GM21515 (cell line): ENCODE measurements around the gene CISH.

ENCODE experiments used
- ATAC-seq: cut with Tn5 transposase; IDR thresholded peaks from one replicate; pipeline ENCODE4 v1.9.1; 2021; ENCODE audit not compliant: unreplicated experiment

Gene CISH

DNA sequence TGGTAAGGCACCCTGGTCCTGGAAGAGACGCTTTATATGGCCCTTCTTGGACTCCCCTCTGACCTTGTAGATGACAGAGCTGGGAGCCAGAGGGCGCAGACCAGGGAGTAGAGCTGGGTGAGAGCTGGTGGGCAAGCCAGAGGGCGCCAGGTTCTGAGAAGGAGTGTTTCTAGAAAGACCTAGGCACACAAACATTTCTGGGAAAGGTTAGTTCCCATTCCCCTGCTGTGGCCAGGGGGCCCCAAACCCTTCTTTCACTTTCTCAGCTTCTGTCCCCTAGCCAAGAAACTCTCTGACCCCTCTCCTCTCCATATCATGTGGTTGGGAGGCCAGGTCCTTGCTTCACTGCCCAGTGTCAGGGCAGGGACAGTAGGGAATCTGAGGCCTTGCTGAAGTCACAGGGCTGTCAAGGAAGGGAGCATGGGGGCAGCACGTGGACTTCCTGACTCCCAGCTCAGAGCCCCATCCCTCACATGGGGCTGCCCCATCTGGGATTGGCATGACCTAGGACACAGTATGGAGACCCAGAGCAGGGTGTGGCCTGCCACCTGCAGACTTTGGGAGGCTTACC, 38.7 kb downstream of the CISH start:
- ATAC-seq: no peak

DNA sequence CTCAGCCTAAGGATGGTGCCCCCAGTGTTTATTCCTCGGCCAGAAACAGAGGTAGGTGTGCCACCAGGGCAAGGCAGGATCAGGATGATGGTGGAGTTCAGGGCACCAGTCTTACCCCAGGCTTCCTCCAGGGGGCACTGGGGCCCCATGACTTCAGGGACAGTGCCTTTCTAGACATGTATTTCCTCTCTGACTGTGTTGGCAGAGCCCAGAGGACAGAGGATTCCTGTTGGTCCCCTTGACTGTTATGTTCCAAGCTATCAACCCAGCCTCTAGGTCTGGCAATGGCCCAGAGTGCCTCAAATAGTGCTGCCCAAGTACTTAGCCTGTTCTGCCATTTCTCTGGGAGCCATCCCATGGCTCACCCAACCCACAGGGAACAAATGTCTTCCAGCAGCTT, 39.4 kb downstream of the CISH start:
- ATAC-seq: no peak

DNA sequence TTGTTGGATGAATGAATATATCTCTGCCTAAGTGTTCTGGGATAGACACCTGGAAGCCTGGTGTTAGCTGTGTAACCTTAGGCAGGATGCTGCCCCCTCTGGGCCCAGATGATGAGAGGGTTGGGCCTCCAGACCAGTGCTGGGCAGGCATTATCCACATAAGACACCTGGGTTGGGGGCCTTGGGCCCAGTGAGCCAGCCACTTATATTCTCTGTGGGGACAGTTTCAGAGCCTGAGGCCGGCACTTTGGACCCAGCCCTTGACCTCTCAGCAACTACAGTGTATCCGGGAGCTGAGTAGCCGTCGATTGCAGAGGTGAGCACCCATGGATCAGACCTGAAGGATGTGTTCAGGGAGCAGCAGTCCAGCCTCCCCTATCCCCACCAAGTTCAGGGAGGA, 40.1 kb downstream of the CISH start:
- no peak for ATAC-seq

DNA sequence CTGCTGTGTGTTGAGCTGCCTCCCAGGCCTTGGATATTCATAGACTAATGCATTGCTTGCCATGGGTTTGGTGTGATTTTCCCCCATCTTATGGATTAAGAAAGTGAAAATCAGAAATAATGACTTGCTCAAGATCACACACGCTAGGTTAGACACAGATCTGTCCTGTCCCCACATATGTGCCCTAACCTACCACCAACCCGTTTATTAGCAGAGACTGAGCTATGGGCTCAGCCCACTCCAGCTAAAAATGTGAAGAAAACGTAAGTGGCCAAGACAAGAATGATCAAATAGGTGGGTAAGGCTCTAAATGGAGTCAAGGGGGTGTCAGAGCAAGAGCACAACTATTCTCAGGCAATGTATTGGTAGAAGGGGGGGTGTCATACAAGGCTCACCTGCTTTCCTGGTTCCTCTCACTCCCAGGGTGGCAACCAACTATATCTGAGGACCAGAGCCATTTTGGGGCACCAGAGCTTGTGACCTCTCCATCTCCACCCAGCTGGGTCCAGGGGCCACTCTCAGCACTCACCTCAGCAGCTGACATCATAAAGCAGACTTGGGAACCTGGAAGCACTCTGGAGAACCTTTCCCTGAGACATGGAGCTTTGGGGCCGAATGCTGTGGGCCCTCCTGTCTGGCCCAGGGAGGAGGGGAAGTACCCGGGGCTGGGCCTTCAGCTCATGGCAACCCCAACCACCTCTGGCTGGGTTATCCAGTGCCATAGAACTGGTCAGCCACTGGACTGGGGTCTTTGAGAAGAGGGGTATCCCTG, 40.9 kb downstream of the CISH start:
- ATAC-seq: no peak

DNA sequence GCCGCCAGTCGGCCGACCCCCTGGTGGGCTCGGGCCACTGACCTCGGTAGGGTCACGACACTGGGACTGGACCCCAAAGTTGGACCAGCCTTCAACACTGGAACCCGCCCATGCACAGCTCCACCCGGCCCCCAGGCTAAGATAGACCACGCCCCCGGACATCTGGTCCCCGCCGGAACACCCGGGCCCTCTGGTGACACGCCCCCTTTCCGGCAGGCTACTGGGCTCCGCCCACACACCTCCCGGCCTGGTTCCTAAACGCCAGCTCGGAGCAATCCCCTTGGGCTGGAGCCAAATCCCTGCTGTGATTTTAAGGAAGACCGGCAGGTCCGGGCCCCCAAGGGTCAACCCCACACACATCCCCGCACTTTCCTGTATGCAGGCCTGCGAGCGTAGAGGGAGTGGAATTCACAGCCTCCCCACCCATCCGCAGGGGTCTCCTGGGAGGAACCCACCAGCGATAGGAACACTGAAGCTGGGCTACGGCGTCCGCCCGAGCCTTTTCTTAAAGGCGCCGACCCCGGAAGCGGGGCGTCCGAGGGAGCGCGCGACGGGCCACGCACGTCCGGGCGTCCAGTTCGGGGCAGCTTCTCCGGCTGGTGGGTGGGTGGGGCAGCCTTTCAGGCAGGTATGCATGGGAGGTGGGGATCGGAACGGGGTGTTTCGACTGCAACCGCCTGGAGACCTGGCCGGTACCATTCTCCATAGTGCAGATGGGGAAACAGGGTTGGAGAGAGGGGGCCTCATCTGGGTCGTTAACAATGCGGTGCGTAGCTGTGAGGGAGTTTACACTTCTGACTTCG, 42.4 kb downstream of the CISH start, which contains the start of gene HEMK1:
Gene HEMK1 (plus strand): TSS at position 576 of the 803 bp plus-strand sequence. CDS start 1,583 bp downstream, outside the sequence.
- peak; percentile 65 for ATAC-seq

DNA sequence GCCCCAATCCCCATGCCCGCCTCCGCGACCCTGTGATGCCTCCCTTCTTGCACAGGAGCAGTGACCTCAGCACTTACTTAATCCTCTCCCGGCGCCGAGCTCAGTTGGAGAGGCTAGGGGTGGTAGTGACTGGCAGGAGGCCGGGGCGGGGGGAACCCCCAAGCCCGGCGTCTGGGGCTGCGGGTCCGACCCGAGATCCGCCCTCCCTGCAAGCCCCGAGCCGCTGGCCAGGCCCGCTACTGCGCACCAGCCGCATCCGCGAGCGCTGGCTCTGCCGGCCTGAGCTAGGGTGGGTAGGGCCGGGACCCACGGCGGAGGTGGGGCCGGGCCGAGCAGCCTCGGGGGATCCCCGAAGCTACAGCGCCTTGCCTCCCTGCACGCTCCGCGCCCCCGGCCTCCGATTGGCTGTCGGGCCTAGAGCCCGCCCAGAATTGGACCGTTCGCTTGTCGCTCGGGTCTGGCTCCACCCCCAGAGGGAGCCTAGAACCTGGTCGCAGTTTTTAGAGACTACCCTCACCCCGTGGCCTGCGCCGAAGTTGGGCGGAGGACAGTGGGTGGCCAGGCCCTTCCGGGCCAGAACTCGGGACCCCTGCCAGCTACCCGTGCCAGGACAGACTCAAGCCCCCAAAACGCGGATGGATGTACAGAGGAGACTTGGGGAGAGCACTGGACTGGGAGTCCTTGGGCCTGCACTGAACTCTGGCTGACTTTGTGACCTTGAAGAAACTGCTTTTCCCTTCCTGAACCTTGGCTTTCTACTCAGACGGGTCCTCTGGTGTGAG, 44.0 kb downstream of the CISH start, which contains the start of gene C3orf18:
Gene C3orf18 (minus strand): TSS at position 362 of the 782 bp plus-strand sequence. CDS start 2,048 bp downstream, outside the sequence.
- peak; percentile 75 for ATAC-seq

DNA sequence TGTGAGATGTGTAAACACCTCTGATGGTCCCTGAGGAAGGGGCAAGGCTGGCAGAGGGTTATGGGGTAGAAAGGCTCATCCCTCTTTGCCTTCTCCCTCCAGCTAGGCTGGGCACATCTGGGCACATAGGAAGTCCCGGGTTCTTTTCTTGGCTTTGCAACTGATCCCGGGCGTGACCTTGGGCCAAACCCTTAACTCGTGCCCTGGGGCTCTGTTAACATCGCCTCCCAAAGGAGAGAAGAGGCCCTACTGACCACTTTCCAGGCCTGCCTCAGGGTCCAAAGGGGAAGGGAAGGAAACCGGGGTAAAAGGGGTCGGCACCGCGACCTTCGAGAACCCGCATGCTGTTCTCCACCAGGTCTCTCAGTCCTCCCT, 44.6 kb downstream of the CISH start:
- no peak for ATAC-seq

DNA sequence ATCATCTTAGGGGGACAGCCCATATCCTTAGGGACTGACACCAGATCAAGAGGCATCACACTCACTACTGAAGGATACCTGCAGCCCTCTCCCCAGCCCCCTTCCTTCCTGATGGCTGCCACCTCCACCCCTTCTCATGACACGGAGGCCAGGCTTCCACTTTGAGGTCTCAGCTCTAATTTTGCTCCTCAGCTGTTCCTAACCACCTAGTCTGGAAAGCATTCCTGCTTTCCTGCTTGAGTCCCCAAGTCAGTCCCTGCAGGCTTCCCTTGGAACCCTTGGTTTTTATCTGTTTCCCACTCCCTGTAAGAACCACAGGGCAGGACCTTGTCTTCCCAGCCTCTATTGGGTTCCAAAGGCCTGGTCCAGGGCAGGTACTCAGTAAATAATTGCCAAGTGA, 47.3 kb downstream of the CISH start:
- ATAC-seq: no peak

DNA sequence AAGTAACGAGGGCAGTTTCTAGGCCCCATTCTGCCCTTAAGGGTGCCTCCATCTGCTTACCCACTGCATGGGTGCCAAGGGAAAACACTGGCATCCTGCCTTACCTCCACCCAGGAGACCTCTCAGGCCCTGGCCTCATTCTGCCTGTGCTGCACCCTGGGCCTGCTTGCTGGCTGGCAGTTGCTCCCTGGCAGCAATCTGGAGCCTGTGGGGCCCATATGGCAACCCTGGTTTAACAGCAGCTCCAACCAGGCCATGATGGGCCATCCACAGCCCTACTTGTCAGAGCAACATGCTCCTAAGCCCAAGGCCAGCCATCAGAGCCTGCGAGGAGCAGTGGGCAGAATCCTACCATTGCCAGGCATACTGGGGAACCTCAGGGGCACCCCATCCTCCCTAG, 47.7 kb downstream of the CISH start:
- ATAC-seq: no peak

DNA sequence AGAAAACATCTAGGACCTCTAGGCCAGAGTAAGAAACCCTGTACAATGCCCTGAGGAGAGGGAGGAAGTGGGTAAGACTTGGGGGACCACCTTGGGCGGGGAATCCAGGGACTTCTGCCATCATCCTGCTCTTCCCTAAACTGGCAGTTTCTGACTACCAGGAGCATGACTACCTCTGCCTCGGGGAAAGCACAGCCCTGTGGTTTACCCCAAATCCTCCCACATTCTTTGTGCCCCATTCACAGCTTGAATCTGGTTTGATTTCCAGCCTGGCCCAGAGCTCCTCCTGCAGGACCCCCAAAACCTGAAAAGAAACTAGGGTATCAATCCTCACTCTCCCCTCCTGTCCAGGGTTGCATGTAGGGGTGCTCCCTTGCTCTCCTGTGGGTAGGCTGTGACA, 48.7 kb downstream of the CISH start:
- no peak for ATAC-seq

DNA sequence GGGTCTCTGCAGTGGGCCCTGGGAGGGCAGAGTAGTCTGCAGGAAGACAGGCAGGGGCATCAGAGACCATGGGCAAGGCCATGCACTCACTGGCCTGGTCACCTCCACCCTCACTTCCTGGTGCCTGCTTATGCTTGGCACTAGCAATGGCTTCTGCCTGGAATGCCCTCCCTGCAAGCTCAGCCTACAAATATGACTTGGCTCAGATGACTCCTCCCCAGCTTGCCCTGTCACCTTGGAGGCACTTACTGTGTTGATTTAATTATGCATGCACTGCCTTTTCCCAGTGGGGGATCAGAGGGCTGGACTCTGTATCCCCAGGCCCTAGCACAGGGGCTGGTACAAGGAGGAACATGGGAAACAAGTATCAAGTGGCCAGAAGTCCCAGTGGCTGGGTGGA, 51.9 kb downstream of the CISH start:
- ATAC-seq: no peak

DNA sequence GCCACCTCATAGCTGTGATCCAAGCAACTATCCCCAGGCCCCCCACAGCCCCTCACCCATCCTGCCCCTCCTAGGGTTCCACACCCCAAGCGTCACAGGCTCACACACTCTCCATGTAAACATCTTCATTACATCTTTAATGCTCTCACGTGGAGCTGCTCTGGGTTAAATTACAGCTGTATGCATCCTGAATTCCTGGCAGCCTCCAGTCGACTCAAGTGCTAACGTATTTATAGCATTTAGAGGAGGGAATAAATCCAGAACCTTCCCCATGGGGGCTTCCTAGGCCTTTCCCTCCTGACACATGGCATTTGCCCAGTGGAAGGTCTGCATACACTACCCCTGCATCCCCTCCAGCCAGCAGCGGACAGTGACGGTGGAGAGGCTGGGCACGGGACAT, 53.7 kb downstream of the CISH start:
- no peak for ATAC-seq

DNA sequence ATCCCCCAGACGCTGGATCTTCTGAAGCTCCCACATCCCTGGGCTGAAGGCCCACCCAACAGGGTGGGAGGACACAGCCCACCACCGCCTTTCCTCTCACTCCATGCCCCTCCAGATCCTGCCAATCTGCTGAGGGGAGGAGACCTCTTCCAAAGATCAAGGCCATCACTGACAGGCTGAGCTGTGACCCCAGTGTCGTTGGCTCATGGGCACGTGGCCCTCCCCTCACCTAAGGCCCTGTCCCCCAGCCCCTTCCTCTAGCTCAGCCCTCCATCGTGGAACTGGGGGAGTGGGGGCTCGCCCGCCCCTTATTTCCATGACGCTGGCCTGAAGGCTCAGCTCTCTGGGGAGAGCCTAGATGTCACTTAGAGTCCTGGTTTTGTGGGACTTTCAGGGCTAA, 54.5 kb downstream of the CISH start:
- ATAC-seq: no peak
